Stimulated activated CD4-positive, alpha-beta T cell treated with anti-CD3 and anti-CD28 coated beads, Interleukin-1b, Interleukin-23, amount 100 ng/mL, for 1 hour (primary cell): ENCODE results near the gene ZNF608.

Experiments
- DNase-seq, 2 donors: peaks; one replicate each; pipeline ENCODE4 v3.0.0-alpha.2; 2020; ENCODE audit warnings: low read depth in 2 of 2

The ZNF608 gene

GRCh38 chr5:124755041-124755440 lies 8.6 kb upstream of the ZNF608 start:
- no peak for DNase-seq

- DNase-seq = no peak
Measured at GRCh38 chr5:124754206-124754927, 7.9 kb upstream of the ZNF608 start.

GRCh38 chr5:124752854-124753720 lies 6.6 kb upstream of the ZNF608 start:
- no peak for DNase-seq

DNA sequence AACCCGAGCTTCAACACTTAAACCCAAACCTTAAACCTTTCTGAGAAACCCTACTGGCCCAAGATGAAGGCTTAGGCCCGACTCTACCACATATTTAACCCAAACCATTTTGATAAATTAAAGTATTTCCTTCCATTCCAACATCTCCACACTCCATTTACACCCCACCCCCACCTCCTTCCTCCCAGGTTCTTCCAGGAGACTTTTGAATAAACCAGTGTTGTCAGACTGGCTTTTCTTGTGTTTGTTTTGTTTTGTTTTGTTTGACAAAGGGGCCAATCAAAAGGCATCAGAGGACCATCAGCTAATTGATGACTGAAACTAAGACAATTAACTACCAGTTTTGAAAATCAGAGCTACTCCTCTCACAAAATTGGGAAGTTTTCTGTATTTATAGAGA lies 4.6 kb upstream of the ZNF608 start:
- no peak for DNase-seq

DNA sequence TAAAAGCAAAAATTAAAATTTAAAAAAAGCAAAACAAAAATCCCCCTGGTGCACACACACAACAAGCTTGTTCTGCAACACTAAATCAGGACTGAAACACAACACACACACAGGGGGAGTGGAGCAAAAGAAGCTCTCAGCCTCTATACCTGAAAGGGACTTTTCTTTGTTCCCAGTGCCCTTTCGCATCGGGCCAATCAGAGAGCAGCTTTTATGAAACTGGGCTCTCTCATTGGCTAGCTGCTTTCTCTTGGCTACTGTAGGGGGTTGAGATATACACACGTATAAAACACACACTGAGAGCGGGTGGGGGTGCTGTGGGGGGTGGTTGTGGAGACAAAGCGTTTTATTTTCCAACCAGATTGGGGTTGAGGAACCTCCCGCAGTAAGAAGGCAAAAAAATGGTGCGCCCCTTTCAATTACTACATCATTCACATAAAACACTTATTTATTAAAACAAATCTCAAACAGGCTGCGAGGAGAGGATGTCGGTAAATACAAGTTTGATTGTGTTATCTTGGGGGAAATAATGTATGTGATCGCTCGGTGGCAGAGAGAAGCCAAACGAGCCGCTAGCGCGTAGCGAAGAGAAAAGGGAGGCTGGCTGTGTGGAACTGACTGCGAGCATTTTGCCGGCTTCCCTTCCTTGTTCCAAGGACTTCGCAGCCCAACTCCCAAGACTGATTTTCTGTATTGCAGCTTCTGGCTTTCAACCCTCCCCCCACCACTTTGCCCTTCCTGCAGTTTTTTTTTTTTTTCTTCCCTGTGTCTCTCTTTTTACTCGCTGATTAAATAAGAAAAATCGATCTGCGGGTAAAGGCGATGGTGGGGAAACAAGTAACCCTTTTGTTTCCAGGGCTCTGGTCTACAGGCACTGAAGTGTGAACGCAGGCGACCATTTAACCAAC lies 2.5 kb upstream of the ZNF608 start:
- DNase-seq = no peak

DNA sequence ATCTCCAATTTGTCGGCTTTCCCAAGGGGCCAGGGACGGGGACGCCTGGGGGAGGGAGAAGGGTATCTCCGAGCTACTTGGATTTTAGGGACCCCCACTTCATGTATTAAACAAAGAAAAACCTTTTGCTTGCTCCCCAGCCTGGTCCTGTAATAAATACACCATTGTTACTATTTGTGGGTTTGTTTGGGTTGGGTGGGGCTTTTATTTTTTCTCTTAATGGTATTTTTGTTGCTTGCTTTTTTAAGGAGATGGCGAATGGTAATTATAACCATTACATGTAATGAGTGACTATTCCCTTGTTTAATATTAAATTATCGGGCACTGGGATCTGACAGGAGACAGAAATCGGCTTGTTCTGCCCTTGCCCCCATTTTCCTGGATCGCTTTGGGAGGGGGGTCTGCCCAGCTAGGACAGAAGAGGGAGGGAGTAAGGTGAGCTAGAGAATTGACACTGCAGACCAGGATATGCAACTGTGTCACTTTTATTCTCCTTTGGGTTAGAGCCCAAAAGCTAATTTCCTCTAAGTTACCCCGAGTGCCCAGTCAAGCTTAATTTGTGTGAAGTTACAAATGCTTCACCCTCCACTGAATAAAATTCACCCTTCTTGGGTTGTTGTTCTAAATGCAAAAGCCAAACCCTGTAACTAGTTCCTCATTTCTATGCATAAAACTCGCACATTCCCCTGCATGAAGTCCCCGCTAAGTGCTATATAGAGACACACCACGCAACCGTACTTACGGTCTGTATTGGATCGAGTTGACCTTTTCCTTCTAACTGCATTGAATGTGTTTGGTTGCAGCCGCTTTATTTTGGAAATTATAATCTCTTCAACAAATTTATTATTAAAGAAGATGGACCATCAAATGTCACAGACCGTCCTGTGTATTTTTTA lies 1.6 kb upstream of the ZNF608 start:
- DNase-seq = no peak

GRCh38 chr5:124746916-124747790 lies 714 bp upstream of the ZNF608 start:
- no peak for DNase-seq

GRCh38 chr5:124745007-124745927 lies 1.2 kb downstream of the ZNF608 start:
- DNase-seq = no peak

GRCh38 chr5:124744170-124744971 lies 2.1 kb downstream of the ZNF608 start:
- DNase-seq = no peak

GRCh38 chr5:124743602-124744169 lies 2.8 kb downstream of the ZNF608 start:
- no peak for DNase-seq

DNA sequence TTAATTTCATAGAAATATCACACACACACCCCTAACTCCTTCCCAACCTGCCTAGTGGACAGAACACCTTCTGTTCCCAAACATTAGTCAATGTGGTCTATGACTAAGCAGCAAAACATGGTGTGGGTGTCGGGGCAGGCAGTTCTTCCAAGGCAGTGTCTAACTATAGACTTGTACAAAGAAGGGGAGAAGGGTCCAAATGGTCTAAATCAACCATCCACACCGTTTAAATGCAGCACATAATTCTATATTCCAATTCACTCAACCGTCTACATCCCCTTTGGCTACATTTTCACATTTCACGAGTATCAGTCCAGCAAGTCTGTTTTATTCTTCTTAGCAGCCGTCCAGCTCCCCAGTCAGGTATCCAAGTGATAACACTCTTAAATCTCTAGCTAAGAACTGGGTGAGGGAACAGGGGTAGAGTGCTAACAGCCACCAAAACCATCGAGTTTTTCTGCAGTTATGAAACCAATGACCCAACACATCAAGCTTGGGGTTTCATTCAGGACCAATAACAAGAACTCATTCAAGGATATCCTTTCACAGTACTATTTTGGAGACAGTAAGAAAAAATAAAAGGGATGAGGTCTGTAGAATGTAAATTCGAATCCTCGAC lies 3.3 kb downstream of the ZNF608 start:
- no peak for DNase-seq

- no peak for DNase-seq
Measured at GRCh38 chr5:124742521-124742920, 3.9 kb downstream of the ZNF608 start.

- DNase-seq = no peak
Measured at GRCh38 chr5:124741711-124742496, 4.5 kb downstream of the ZNF608 start.

GRCh38 chr5:124740991-124741583 lies 5.4 kb downstream of the ZNF608 start:
- DNase-seq = no peak

DNA sequence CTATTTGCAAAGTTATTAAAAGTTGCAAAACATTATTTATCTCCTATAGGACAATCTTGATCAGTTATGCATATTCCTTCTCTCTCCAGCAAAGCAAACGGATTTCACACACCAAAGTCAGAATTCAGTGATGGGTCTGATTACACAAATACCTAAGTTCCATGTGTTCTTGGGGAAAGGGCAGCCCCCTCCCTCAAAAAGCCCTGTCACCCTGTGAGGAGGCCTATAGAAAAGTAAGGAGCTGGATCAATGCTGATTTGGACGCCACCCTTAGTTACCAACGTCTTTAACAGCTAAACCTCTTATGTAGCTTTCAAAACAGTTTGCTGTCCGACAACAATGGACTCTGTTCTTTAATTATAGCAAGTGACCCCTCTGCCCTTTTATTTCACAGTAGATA lies 6.4 kb downstream of the ZNF608 start:
- DNase-seq = no peak

GRCh38 chr5:124739634-124740025 lies 6.8 kb downstream of the ZNF608 start:
- DNase-seq = no peak
